Measurements from ENCODE around the gene CARHSP1.

DNA sequence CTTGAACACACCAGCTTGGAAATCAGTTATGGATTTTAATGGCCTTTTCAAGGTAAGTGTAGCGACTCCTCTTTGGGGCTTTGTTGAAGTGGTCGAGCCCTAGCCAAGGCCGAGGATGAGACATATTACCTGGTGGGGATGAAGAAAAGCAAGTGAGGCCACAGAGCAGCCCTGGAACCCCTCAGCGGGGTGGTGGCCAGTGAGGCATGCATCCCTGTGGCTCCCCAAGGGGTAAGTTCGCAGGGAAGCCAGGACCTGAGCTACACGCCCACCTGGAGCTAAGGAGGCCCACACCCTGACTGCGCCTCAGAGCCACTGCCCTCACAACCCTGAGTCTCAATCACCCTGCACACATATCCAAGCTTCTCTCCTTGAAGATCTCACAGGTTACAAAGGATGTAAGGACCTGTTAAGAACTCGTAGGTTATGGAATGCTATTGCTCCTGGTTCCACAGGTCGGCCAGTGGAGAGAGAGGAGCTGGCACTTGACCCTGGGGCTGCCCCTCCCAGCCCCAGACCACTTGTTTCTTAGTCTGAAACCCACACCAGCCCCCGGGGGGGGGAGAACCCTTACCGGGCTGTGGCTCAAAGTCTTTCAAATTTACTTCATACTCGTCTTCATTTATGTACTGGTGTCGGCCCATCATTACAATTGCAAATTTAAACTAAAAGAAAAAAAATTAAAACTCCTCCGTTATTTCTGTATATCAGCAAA lies 25.3 kb upstream of the CARHSP1 start:
- TF ChIP-seq CTCF (conservative IDR thresholded peaks at IDR 0.05; ENCODE audit: low read length) (no peak), EZH2phosphoT487 (IDR thresholded peaks at IDR 0.05; ENCODE audit: borderline replicate concordance) (no peak)

Measured in Loucy (cell line).